Neural progenitor cell (in vitro differentiated cells): Measurements from ENCODE around the gene CXCR4.

Experiments used
- EZH2 ChIP-seq: fragments of 200-600 bp; sonication (generic); IDR thresholded peaks from 2 replicates; pipeline ENCODE4 v1.6.1; 2017; ENCODE audit warnings: antibody characterized with exemption, mild to moderate bottlenecking, moderate library complexity
- EZH2phosphoT487 ChIP-seq: fragments of 200-600 bp; sonication (generic); IDR thresholded peaks from 2 replicates; pipeline ENCODE4 v1.6.1; 2017; ENCODE audit warnings: antibody characterized with exemption
- TF ChIP-seq, protein P1 (sequence below): fragments of 200-600 bp; sonication (generic); IDR thresholded peaks from 2 replicates; pipeline ENCODE4 v1.5.1; 2017; ENCODE audit warnings: antibody characterized with exemption, mild to moderate bottlenecking

DNA sequence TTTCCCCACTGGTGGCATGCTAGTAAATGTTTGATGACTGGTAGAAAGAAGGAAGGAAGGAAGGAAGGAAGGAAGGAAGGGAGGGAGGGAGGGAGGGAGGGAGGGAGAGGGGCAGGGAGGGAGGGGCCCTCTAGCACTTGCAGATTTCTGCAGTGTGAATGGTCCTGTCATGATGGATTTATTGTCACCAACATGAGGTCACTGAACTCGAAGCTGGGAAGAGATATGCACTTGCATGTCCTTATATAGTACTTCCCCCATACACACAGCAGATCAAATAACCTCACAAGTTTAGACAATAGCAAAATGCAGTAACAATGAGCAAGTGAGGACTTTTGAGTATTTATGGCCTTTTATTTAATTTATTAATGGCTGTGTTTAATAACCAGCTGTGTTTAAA lies 44.5 kb upstream of the CXCR4 start:
- TF ChIP-seq, protein P1, sequence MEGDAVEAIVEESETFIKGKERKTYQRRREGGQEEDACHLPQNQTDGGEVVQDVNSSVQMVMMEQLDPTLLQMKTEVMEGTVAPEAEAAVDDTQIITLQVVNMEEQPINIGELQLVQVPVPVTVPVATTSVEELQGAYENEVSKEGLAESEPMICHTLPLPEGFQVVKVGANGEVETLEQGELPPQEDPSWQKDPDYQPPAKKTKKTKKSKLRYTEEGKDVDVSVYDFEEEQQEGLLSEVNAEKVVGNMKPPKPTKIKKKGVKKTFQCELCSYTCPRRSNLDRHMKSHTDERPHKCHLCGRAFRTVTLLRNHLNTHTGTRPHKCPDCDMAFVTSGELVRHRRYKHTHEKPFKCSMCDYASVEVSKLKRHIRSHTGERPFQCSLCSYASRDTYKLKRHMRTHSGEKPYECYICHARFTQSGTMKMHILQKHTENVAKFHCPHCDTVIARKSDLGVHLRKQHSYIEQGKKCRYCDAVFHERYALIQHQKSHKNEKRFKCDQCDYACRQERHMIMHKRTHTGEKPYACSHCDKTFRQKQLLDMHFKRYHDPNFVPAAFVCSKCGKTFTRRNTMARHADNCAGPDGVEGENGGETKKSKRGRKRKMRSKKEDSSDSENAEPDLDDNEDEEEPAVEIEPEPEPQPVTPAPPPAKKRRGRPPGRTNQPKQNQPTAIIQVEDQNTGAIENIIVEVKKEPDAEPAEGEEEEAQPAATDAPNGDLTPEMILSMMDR, result no peak
- TF ChIP-seq EZH2 (no peak), EZH2phosphoT487 (no peak)
